HEK293T (cell line): ENCODE data around the gene CD82.

ENCODE experiments used
- BHLHE40 ChIP-seq: fragments of 450-650 bp; IDR thresholded peaks from 2 replicates; pipeline ENCODE4 v1.6.1; 2016; ENCODE audit warnings: mild to moderate bottlenecking, moderate library complexity, borderline replicate concordance
- FOXA1 ChIP-seq: fragments of 450-650 bp; IDR thresholded peaks from 2 replicates; pipeline ENCODE4 v1.6.1; 2016; ENCODE audit warnings: mild to moderate bottlenecking
- FOXK2 ChIP-seq: fragments of 450-650 bp; IDR thresholded peaks from 2 replicates; pipeline ENCODE4 v1.6.1; 2016; ENCODE audit warnings: mild to moderate bottlenecking
- LEF1 ChIP-seq: fragments of 450-650 bp; IDR thresholded peaks from 2 replicates; pipeline ENCODE4 v1.6.1; 2017; ENCODE audit warnings: mild to moderate bottlenecking, borderline replicate concordance
- NFRKB ChIP-seq: fragments of 450-650 bp; IDR thresholded peaks from 2 replicates; pipeline ENCODE4 v1.6.1; 2016; ENCODE audit warnings: mild to moderate bottlenecking, moderate library complexity
- SUZ12 ChIP-seq: fragments of 450-650 bp; IDR thresholded peaks from 2 replicates; pipeline ENCODE4 v1.6.1; 2016; ENCODE audit warnings: mild to moderate bottlenecking
- ZNF384 ChIP-seq: fragments of 450-650 bp; IDR thresholded peaks from 2 replicates; pipeline ENCODE4 v1.6.1; 2016

- TF ChIP-seq SUZ12: no peak
- TF ChIP-seq LEF1: no peak
- TF ChIP-seq FOXK2: no peak
- no peak for TF ChIP-seq FOXA1
- TF ChIP-seq NFRKB: no peak
- no peak for TF ChIP-seq ZNF384
- TF ChIP-seq BHLHE40: no peak
These were observed 3.4 kb downstream of the CD82 start for GRCh38 chr11:44568658-44569473.
